ENCODE data around the gene PPM1D. TPM values are rescaled to one million over a fixed set of nuclear protein-coding genes. Genes with fewer than 3 reads are reported as not detected.

The PPM1D gene
- total and polyA plus RNA-seq, 8 donors: 2.2 to 42.0 (median 5.3) TPM

GRCh38 chr17:60622961-60623360 lies 23.0 kb downstream of the PPM1D start:
- intact Hi-C loops (cut with DNase I; ENCODE audit: low total_unique reads): no loop called here
- Histone ChIP-seq H3K27ac (no peak overlapping the region), H3K36me3 (peaks cover 4 to 24% (median 20%) of the 10 kb centered on the region in 4 donors), H3K27me3 (no peaks in the 10 kb centered on the region), H3K4me1 (peaks cover 0 to 26% (median 9%) of the 10 kb centered on the region in 4 donors), H3K4me3 (no peak overlapping the region), H3K9me3 (no peaks in the 10 kb centered on the region)
- TF ChIP-seq CTCF (IDR thresholded peaks at IDR 0.05) (no peak), EP300 (IDR thresholded peaks at IDR 0.05) (no peak), POLR2A (IDR thresholded peaks at IDR 0.05) (no peak), POLR2AphosphoS5 (IDR thresholded peaks at IDR 0.05) (no peak)
- DNase-seq: no peak
- 83 to 98% (median 94%) methylated on average over 2 of the region's 2 CpGs for WGBS, 5 donors

- H3K27ac ChIP-seq: no peak overlapping the region
- no peaks in the 10 kb centered on the region for H3K27me3 ChIP-seq
- peaks cover 0 to 22% (median 9%) of the 10 kb centered on the region in 4 donors for H3K4me1 ChIP-seq
- DNase-seq: no peak
- H3K36me3 ChIP-seq: peaks cover 4 to 28% (median 22%) of the 10 kb centered on the region in 4 donors
- 87 to 92% (median 90%) methylated on average over 9 of the region's 9 CpGs for WGBS, 5 donors
- TF ChIP-seq EP300 (IDR thresholded peaks at IDR 0.05) (no peak), POLR2A (IDR thresholded peaks at IDR 0.05) (no peak), CTCF (IDR thresholded peaks at IDR 0.05) (no peak), POLR2AphosphoS5 (IDR thresholded peaks at IDR 0.05) (no peak)
- no peaks in the 10 kb centered on the region for H3K9me3 ChIP-seq
- intact Hi-C loops (cut with DNase I; ENCODE audit: low total_unique reads): no loop called here
- no peak overlapping the region for H3K4me3 ChIP-seq
Observed at GRCh38 chr17:60623415-60623814, 23.4 kb downstream of the PPM1D start.

- Histone ChIP-seq H3K4me3 (no peak overlapping the region), H3K27ac (no peak overlapping the region), H3K4me1 (peaks cover 0 to 7% (median 0%) of the 10 kb centered on the region in 4 donors), H3K27me3 (no peaks in the 10 kb centered on the region), H3K9me3 (no peaks in the 10 kb centered on the region), H3K36me3 (peaks cover 4 to 40% (median 24%) of the 10 kb centered on the region in 4 donors)
- no peak for DNase-seq
- WGBS, 5 donors: 53 to 74% (median 73%) methylated on average over 2 of the region's 2 CpGs
- intact Hi-C loops (cut with DNase I; ENCODE audit: low total_unique reads): no loop called here
- no peak for TF ChIP-seq CTCF (IDR thresholded peaks at IDR 0.05)
- no peak for TF ChIP-seq POLR2A (IDR thresholded peaks at IDR 0.05)
- TF ChIP-seq EP300 (IDR thresholded peaks at IDR 0.05): no peak
- no peak for TF ChIP-seq POLR2AphosphoS5 (IDR thresholded peaks at IDR 0.05)
Observed at GRCh38 chr17:60627124-60627523, 27.1 kb downstream of the PPM1D start.

- Histone ChIP-seq H3K27me3 (no peaks in the 10 kb centered on the region), H3K27ac (no peak overlapping the region), H3K4me1 (no peaks in the 10 kb centered on the region), H3K36me3 (peaks cover 4 to 40% (median 28%) of the 10 kb centered on the region in 4 donors), H3K9me3 (no peaks in the 10 kb centered on the region), H3K4me3 (no peak overlapping the region)
- no peak for DNase-seq
- 77 to 90% (median 88%) methylated on average over 6 of the region's 6 CpGs for WGBS, 5 donors
- no peak for TF ChIP-seq EP300 (IDR thresholded peaks at IDR 0.05)
- no peak for TF ChIP-seq POLR2AphosphoS5 (IDR thresholded peaks at IDR 0.05)
- no peak for TF ChIP-seq CTCF (IDR thresholded peaks at IDR 0.05)
- no peak for TF ChIP-seq POLR2A (IDR thresholded peaks at IDR 0.05)
- intact Hi-C loops (cut with DNase I; ENCODE audit: low total_unique reads): no loop called here
Observed at GRCh38 chr17:60628252-60628889, 28.4 kb downstream of the PPM1D start.
